Measurements from ENCODE around the gene ACVR1B. TPM values are rescaled to one million over a fixed set of nuclear protein-coding genes. Genes with fewer than 3 reads are reported as not detected.

Gene ACVR1B
- total RNA-seq, 1 donor from 2014 or later, result 65.7 TPM

GRCh38 chr12:51953864-51954263 is 2.4 kb downstream of the ACVR1B start:
- peak overlapping the region; percentile 87 for H3K4me3 Mint-ChIP-seq (ENCODE audit: low read depth)
- no peak for TF ChIP-seq CTCF (IDR thresholded peaks at IDR 0.05; ENCODE audit: unreplicated experiment)
- DNase-seq (ENCODE audit: low spot score, unreplicated experiment), result no peak
- peaks cover 13% of the 10 kb centered on the region for H3K27me3 Mint-ChIP-seq
- peak overlapping the region; percentile 79 for H3K27ac Mint-ChIP-seq
- peaks cover 2% of the 10 kb centered on the region for H3K36me3 Mint-ChIP-seq (ENCODE audit: insufficient read depth)
- H3K9me3 Mint-ChIP-seq (ENCODE audit: low read depth), result no peaks in the 10 kb centered on the region
- H3K4me1 Mint-ChIP-seq (ENCODE audit: low read depth), result peaks cover 44% of the 10 kb centered on the region

DNA sequence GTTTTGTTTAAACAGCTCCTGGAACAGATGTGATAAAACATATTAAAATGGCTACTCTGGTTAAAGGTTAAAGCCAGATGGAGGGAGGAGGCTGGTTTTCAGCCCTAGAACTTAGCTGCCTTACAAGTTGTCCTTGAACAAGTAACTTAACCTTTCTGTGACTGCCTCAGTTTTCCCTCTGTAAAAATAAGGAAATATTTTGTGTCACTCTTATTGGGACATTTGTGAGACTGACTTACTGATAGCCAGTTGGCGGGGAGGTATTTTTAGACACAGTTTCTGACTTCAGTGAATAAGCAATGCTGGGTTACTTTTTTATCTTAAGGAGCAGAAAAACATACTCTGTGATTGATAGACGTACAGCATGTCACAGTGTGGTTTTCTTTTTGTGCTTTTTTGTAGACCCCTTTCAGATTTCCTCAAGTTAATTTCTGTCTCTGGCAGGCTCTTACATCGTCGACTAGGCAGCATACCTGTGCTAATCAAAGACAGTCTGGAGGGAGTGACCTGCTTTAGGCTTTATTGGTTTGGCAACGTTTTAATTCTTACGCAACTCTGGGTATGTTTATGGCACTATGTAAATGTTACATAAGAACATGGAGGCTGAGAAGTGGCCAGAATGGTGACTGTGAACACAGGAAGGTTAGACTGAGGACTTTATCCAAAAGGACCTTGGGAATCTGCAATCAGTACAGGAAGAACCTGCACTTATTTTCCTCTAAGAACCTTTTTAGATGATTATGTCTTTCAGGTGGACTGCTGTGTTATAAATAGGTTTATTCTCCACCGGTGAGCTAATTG is 3.3 kb downstream of the ACVR1B start:
- peaks cover 53% of the 10 kb centered on the region for H3K4me1 Mint-ChIP-seq (ENCODE audit: low read depth)

DNA sequence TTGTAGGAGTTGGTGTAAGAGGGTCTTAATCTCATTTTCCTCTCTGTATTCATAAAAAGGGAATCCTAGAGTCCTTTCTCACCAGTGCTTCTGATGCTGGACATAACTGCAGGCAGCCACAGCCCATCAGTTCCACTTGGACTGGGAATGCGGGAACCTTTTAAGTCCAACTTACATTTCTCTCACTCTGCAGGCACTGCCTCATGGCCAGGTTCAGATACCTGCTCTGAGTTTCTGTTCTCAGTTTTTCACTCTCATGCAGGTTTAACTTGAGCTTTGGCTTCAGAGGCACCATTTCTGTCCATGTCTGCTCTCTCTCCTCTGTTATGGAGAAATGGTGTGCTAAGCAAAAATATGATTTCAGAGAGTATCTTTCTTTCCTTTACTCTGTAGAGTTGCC is 4.2 kb downstream of the ACVR1B start:
- H3K27me3 Mint-ChIP-seq, result no peaks in the 10 kb centered on the region
- H3K36me3 Mint-ChIP-seq (ENCODE audit: insufficient read depth), result peaks cover 12% of the 10 kb centered on the region
- H3K27ac Mint-ChIP-seq, result peak overlapping the region; percentile 69
- peaks cover 59% of the 10 kb centered on the region for H3K4me1 Mint-ChIP-seq (ENCODE audit: low read depth)
- no peak for DNase-seq (ENCODE audit: low spot score, unreplicated experiment)
- H3K4me3 Mint-ChIP-seq (ENCODE audit: low read depth), result peak overlapping the region; percentile 50
- no peaks in the 10 kb centered on the region for H3K9me3 Mint-ChIP-seq (ENCODE audit: low read depth)
- no peak for TF ChIP-seq CTCF (IDR thresholded peaks at IDR 0.05; ENCODE audit: unreplicated experiment)

More for the DNA sequence above, 3.3 kb downstream of the ACVR1B start:
- Mint-ChIP-seq H3K27me3 (peaks cover 6% of the 10 kb centered on the region), H3K9me3 (ENCODE audit: low read depth) (no peaks in the 10 kb centered on the region), H3K27ac (peak overlapping the region; percentile 79), H3K4me3 (ENCODE audit: low read depth) (peak overlapping the region; percentile 87), H3K36me3 (ENCODE audit: insufficient read depth) (peaks cover 7% of the 10 kb centered on the region)
- TF ChIP-seq CTCF (IDR thresholded peaks at IDR 0.05; ENCODE audit: unreplicated experiment), result no peak
- DNase-seq (ENCODE audit: low spot score, unreplicated experiment), result no peak

- Mint-ChIP-seq H3K9me3 (ENCODE audit: low read depth) (no peaks in the 10 kb centered on the region), H3K27me3 (no peaks in the 10 kb centered on the region), H3K4me3 (ENCODE audit: low read depth) (no peak overlapping the region), H3K4me1 (ENCODE audit: low read depth) (peaks cover 72% of the 10 kb centered on the region), H3K36me3 (ENCODE audit: insufficient read depth) (peaks cover 22% of the 10 kb centered on the region), H3K27ac (peak overlapping the region; percentile 81)
- no peak for TF ChIP-seq CTCF (IDR thresholded peaks at IDR 0.05; ENCODE audit: unreplicated experiment)
- DNase-seq (ENCODE audit: low spot score, unreplicated experiment), result no peak
Measured at GRCh38 chr12:51958542-51958941, 7.0 kb downstream of the ACVR1B start.

DNA sequence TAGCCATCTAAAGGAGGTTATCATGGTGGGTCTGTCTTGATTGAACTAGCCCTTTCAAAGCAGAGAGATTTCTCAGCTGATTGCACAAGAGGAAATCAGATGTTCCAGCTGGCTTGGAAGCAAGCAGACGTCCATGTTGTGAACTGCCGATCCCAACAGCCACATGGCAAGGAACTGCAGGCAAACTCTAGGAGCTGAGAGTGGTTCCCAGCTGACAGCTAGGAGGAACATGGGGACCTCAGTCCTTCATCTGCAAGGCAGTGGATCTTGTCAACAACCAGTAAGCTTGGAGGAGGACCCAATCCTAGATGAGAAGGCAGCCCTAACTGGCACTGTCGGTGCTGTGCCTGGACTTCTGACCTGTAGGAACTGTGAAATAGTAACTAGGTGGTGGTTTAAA is 7.7 kb downstream of the ACVR1B start:
- no peak for DNase-seq (ENCODE audit: low spot score, unreplicated experiment)
- Mint-ChIP-seq H3K27ac (peak overlapping the region; percentile 81), H3K27me3 (no peaks in the 10 kb centered on the region), H3K4me1 (ENCODE audit: low read depth) (peaks cover 65% of the 10 kb centered on the region), H3K36me3 (ENCODE audit: insufficient read depth) (peaks cover 27% of the 10 kb centered on the region), H3K9me3 (ENCODE audit: low read depth) (peaks cover under 1% of the 10 kb centered on the region), H3K4me3 (ENCODE audit: low read depth) (peak overlapping the region; percentile 33)
- no peak for TF ChIP-seq CTCF (IDR thresholded peaks at IDR 0.05; ENCODE audit: unreplicated experiment)
